MV-4-11 (cell line): ENCODE data around the gene HAGH.

ENCODE experiments used
- DNase-seq: peaks from one replicate; lab custom pipeline; 2025; lab: John Stamatoyannopoulos, UW

Gene HAGH

GRCh38 chr16:1773703-1774447 is 52.8 kb downstream of the HAGH start:
- peak; percentile 27 for DNase-seq

- peak; percentile 67 for DNase-seq
Observed at GRCh38 chr16:1772908-1773702, 53.5 kb downstream of the HAGH start, which contains the start of gene MRPS34. Gene MRPS34, minus strand, starts transcription at chr16:1773134. Its CDS starts 15 bp downstream, at chr16:1773119.

GRCh38 chr16:1772362-1772907 is 54.2 kb downstream of the HAGH start, which contains the start of gene EME2:
Gene EME2, plus strand, starts transcription at chr16:1772810. Its CDS starts 418 bp downstream, at chr16:1773228.
- no peak for DNase-seq

GRCh38 chr16:1771864-1772361 is 54.7 kb downstream of the HAGH start:
- peak; percentile 21 for DNase-seq

GRCh38 chr16:1771188-1771863 is 55.3 kb downstream of the HAGH start, which contains the start of gene NME3:
Gene NME3, minus strand, starts transcription at chr16:1771543. Its CDS starts 9 bp downstream, at chr16:1771534.
- peak; percentile 63 for DNase-seq

GRCh38 chr16:1770328-1771187 is 56.1 kb downstream of the HAGH start:
- peak; percentile 32 for DNase-seq

GRCh38 chr16:1769402-1770300 is 57.0 kb downstream of the HAGH start:
- no peak for DNase-seq

- DNase-seq: no peak
Observed at GRCh38 chr16:1768767-1769401, 57.7 kb downstream of the HAGH start.

- DNase-seq: no peak
Observed at GRCh38 chr16:1768061-1768766, 58.4 kb downstream of the HAGH start.

- DNase-seq: no peak
Observed at GRCh38 chr16:1767116-1767994, 59.3 kb downstream of the HAGH start.

- no peak for DNase-seq
Observed at GRCh38 chr16:1766701-1767100, 59.9 kb downstream of the HAGH start.

GRCh38 chr16:1766231-1766630 is 60.4 kb downstream of the HAGH start:
- DNase-seq: no peak

GRCh38 chr16:1765826-1766225 is 60.8 kb downstream of the HAGH start:
- no peak for DNase-seq

GRCh38 chr16:1764971-1765370 is 61.7 kb downstream of the HAGH start:
- DNase-seq: no peak

GRCh38 chr16:1763521-1764511 is 62.8 kb downstream of the HAGH start:
- DNase-seq: no peak

- no peak for DNase-seq
Observed at GRCh38 chr16:1762879-1763520, 63.6 kb downstream of the HAGH start.
